Mammary epithelial cell (primary cell): ENCODE results near the gene PVALEF.

Experiments used
- EZH2 ChIP-seq: IDR thresholded peaks from 2 replicates; pipeline ENCODE4 v1.6.1; 2012; ENCODE audit warnings: low read length, inconsistent platforms, borderline replicate concordance
- TF ChIP-seq, protein P1 (sequence below), 2 donors: IDR thresholded peaks in 1 of 2; conservative IDR thresholded peaks in 1 of 2; 2 replicates each; pipeline ENCODE4 v1.5.1; 2011 to 2012; ENCODE audit warnings: inconsistent platforms in 2 of 2, low read length in 2 of 2, mild to moderate bottlenecking in 2 of 2, control low read depth in 1 of 2, low read depth in 1 of 2; ENCODE audit not compliant: insufficient read depth in 1 of 2; ENCODE audit errors: extremely low read depth in 1 of 2

DNA sequence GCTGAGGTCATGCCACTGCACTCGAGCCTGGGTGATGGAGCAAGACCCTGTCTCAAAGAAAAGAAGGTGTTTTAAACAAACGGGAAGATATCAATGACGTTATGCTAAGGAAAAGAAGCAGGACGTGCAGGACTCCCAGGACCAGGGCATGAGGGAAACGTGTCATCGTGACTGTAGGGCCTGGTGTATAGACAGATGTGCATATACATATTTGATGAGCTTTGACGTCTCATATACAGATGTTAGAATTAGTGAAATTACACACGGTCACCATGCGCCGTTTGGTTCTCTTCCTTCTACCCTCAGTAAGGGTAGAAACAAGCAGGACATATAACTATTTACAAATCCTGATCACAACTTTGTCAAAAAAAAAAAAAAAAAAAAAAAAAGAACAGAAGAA lies 17.6 kb upstream of the PVALEF start:
- TF ChIP-seq, protein P1, sequence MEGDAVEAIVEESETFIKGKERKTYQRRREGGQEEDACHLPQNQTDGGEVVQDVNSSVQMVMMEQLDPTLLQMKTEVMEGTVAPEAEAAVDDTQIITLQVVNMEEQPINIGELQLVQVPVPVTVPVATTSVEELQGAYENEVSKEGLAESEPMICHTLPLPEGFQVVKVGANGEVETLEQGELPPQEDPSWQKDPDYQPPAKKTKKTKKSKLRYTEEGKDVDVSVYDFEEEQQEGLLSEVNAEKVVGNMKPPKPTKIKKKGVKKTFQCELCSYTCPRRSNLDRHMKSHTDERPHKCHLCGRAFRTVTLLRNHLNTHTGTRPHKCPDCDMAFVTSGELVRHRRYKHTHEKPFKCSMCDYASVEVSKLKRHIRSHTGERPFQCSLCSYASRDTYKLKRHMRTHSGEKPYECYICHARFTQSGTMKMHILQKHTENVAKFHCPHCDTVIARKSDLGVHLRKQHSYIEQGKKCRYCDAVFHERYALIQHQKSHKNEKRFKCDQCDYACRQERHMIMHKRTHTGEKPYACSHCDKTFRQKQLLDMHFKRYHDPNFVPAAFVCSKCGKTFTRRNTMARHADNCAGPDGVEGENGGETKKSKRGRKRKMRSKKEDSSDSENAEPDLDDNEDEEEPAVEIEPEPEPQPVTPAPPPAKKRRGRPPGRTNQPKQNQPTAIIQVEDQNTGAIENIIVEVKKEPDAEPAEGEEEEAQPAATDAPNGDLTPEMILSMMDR (conservative IDR thresholded peaks at IDR 0.05 in 1 of 2, IDR thresholded peaks at IDR 0.05 in 1 of 2; ENCODE audit: extremely low read depth in 1 of 2, insufficient read depth in 1 of 2, low read depth in 1 of 2, low read length in 2 of 2) = no peak
- no peak for TF ChIP-seq EZH2
